Measurements from ENCODE around the gene CD300LG.

The CD300LG gene

DNA sequence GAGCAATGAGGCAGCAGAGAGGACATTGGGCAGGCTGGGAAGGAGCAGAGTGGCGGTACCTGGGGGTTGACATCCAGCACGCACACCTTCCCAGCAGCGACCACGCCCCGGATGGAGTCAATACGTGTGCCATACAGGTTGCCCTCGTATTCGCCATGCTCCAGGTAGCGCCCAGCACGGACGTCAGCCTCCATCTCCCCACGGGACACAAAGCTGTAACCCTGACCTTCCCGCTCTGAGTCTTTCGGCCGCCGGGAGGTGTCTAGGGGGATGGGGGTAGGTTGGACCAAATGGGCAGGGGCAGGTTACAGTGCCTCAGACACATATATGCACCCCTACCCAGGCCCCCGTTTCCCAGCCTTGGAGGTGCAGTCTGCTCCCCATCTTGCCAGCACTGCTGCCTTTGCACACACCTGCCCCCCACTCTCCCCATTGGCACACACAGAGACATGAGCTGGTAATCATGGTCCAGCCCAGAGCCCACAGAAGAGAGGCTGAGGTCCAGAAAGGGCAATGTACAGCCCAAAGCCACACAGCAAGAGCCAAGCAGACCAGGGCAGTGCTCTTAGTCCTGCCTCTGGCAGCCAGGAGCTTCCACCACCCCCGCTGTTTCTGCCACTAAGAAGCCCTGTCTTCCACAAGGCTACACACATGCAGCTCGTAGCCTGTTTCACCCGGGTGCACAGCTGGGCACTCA lies 32.9 kb downstream of the CD300LG start:
- no peak for TF ChIP-seq BACH2 (CRISPR knock-in tag; IDR thresholded peaks at IDR 0.05; ENCODE audit: borderline replicate concordance)
- TF ChIP-seq, protein P1, sequence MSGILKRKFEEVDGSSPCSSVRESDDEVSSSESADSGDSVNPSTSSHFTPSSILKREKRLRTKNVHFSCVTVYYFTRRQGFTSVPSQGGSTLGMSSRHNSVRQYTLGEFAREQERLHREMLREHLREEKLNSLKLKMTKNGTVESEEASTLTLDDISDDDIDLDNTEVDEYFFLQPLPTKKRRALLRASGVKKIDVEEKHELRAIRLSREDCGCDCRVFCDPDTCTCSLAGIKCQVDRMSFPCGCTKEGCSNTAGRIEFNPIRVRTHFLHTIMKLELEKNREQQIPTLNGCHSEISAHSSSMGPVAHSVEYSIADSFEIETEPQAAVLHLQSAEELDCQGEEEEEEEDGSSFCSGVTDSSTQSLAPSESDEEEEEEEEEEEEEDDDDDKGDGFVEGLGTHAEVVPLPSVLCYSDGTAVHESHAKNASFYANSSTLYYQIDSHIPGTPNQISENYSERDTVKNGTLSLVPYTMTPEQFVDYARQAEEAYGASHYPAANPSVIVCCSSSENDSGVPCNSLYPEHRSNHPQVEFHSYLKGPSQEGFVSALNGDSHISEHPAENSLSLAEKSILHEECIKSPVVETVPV (CRISPR knock-in tag; IDR thresholded peaks at IDR 0.05), result no peak
- no peak for TF ChIP-seq GLIS3 (CRISPR knock-in tag; IDR thresholded peaks at IDR 0.05)
- no peak for TF ChIP-seq OSR1 (CRISPR knock-in tag; IDR thresholded peaks at IDR 0.05)
- TF ChIP-seq ZFP3 (CRISPR knock-in tag; IDR thresholded peaks at IDR 0.05), result no peak
- TF ChIP-seq, protein P2, sequence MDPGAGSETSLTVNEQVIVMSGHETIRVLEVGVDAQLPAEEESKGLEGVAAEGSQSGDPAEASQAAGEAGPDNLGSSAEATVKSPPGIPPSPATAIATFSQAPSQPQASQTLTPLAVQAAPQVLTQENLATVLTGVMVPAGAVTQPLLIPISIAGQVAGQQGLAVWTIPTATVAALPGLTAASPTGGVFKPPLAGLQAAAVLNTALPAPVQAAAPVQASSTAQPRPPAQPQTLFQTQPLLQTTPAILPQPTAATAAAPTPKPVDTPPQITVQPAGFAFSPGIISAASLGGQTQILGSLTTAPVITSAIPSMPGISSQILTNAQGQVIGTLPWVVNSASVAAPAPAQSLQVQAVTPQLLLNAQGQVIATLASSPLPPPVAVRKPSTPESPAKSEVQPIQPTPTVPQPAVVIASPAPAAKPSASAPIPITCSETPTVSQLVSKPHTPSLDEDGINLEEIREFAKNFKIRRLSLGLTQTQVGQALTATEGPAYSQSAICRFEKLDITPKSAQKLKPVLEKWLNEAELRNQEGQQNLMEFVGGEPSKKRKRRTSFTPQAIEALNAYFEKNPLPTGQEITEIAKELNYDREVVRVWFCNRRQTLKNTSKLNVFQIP (CRISPR knock-in tag; IDR thresholded peaks at IDR 0.05; ENCODE audit: borderline replicate concordance, low read depth), result no peak
- no peak for TF ChIP-seq ZNF8 (CRISPR knock-in tag; IDR thresholded peaks at IDR 0.05)
- ATAC-seq, result no peak

DNA sequence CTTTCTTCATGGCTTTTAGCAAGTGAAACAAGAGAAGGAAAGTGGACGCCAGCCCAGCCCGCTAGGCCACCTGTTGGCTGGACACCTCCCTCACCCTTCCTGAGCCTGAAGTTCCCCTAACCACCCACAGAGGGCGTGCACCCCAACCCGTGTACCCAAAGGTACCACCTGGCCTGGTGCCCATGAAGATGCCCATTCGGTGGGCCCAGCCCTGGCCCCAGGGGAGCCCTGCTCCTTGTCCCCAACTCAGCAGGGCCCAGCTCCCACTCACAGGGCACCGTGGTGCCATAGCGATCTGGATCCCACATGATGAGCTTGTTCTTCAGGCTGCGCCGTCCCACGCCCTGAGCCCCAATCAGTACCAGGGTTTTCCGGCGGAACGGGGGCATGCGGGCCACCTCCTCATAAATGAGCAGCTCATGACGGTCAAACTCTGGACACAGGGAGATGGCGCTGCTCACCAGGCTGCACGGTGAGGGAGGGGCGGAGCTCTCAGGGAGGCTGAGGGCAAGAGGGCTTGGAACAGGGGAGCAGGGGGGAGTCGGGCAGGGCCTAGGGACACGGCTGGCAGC lies 33.5 kb downstream of the CD300LG start:
- no peak for TF ChIP-seq ZNF565 (CRISPR knock-in tag; conservative IDR thresholded peaks at IDR 0.05; ENCODE audit: low read depth)
- TF ChIP-seq, protein P3, sequence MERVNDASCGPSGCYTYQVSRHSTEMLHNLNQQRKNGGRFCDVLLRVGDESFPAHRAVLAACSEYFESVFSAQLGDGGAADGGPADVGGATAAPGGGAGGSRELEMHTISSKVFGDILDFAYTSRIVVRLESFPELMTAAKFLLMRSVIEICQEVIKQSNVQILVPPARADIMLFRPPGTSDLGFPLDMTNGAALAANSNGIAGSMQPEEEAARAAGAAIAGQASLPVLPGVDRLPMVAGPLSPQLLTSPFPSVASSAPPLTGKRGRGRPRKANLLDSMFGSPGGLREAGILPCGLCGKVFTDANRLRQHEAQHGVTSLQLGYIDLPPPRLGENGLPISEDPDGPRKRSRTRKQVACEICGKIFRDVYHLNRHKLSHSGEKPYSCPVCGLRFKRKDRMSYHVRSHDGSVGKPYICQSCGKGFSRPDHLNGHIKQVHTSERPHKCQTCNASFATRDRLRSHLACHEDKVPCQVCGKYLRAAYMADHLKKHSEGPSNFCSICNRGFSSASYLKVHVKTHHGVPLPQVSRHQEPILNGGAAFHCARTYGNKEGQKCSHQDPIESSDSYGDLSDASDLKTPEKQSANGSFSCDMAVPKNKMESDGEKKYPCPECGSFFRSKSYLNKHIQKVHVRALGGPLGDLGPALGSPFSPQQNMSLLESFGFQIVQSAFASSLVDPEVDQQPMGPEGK (CRISPR knock-in tag; IDR thresholded peaks at IDR 0.05; ENCODE audit: borderline replicate concordance), result no peak
- TF ChIP-seq, protein P4, sequence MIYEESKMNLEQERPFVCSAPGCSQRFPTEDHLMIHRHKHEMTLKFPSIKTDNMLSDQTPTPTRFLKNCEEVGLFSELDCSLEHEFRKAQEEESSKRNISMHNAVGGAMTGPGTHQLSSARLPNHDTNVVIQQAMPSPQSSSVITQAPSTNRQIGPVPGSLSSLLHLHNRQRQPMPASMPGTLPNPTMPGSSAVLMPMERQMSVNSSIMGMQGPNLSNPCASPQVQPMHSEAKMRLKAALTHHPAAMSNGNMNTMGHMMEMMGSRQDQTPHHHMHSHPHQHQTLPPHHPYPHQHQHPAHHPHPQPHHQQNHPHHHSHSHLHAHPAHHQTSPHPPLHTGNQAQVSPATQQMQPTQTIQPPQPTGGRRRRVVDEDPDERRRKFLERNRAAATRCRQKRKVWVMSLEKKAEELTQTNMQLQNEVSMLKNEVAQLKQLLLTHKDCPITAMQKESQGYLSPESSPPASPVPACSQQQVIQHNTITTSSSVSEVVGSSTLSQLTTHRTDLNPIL (CRISPR knock-in tag; IDR thresholded peaks at IDR 0.05; ENCODE audit: low read depth), result no peak
- no peak for TF ChIP-seq TOX (CRISPR knock-in tag; IDR thresholded peaks at IDR 0.05; ENCODE audit: borderline replicate concordance)
- TF ChIP-seq TCF4 (CRISPR knock-in tag; IDR thresholded peaks at IDR 0.05; ENCODE audit: borderline replicate concordance), result no peak
- ATAC-seq, result peak; percentile 48

DNA sequence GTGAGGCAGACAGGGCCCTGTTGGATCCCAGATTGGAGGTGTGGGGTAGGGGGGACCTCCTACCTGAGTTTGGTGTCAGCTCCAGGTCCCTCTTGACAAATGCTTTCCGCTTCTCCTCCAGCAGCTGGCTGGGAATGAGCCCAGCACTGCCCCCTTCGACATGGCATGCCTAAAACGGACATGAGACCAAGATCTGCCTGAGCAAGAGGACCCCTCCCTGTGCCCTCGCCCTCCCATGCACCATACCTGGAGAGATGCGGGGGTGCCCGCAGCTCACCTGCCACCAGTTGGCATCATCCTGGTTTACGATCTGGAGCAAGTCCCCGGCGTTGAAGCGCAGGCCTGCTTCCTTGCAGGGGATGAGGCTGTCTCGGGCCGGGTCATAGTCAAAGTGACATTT lies 34.2 kb downstream of the CD300LG start:
- TF ChIP-seq ZNF8 (CRISPR knock-in tag; IDR thresholded peaks at IDR 0.05) (no peak), ZFP3 (CRISPR knock-in tag; IDR thresholded peaks at IDR 0.05) (no peak), ESRRG (CRISPR knock-in tag; IDR thresholded peaks at IDR 0.05) (no peak), GLIS3 (CRISPR knock-in tag; IDR thresholded peaks at IDR 0.05) (no peak)
- TF ChIP-seq, protein P4 (CRISPR knock-in tag; IDR thresholded peaks at IDR 0.05; ENCODE audit: low read depth), result no peak
- ATAC-seq, result no peak

DNA sequence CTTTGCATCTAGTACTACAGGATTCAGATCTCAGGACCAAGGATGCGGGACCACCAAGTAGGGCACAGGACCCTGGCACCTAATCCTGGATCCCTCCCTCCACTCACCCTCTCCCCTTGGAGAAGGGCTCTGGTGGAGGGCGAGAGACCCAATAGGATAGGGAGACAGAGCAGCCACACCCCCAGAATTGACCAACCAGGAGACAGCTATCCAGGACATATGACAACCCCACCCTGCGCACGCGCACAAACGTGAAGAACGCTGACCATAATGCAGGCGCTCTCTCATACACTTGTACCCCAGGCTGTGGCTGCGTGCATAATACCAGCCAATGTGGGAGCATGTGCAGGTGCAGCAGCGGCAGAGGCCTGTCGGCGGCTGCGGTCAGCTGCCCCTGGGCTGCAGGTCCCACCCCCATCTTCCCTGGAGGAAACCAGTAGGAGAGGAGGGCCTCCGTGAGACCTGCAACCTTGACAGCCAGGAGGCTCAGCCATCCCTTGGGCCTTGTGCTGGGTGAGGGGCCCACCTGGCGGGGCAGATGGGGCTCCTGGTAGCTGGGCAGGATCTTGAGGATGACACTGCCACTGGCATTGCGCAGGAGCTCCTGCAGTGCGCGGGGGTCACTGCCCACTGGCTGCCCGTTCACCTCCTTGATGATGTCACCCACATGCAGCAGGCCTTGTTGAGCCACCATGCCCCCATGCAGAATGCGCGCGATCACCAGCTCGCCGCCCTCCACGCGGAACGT lies 35.0 kb downstream of the CD300LG start:
- no peak for ATAC-seq
- TF ChIP-seq ZC3H10 (CRISPR knock-in tag; IDR thresholded peaks at IDR 0.05), result no peak
- TF ChIP-seq, protein P4 (CRISPR knock-in tag; IDR thresholded peaks at IDR 0.05; ENCODE audit: low read depth), result no peak
- no peak for TF ChIP-seq CSDC2 (CRISPR knock-in tag; IDR thresholded peaks at IDR 0.05)
- TF ChIP-seq ZFP30 (CRISPR knock-in tag; IDR thresholded peaks at IDR 0.05), result no peak
- TF ChIP-seq RARB (CRISPR knock-in tag; IDR thresholded peaks at IDR 0.05), result no peak
- TF ChIP-seq, protein P5, sequence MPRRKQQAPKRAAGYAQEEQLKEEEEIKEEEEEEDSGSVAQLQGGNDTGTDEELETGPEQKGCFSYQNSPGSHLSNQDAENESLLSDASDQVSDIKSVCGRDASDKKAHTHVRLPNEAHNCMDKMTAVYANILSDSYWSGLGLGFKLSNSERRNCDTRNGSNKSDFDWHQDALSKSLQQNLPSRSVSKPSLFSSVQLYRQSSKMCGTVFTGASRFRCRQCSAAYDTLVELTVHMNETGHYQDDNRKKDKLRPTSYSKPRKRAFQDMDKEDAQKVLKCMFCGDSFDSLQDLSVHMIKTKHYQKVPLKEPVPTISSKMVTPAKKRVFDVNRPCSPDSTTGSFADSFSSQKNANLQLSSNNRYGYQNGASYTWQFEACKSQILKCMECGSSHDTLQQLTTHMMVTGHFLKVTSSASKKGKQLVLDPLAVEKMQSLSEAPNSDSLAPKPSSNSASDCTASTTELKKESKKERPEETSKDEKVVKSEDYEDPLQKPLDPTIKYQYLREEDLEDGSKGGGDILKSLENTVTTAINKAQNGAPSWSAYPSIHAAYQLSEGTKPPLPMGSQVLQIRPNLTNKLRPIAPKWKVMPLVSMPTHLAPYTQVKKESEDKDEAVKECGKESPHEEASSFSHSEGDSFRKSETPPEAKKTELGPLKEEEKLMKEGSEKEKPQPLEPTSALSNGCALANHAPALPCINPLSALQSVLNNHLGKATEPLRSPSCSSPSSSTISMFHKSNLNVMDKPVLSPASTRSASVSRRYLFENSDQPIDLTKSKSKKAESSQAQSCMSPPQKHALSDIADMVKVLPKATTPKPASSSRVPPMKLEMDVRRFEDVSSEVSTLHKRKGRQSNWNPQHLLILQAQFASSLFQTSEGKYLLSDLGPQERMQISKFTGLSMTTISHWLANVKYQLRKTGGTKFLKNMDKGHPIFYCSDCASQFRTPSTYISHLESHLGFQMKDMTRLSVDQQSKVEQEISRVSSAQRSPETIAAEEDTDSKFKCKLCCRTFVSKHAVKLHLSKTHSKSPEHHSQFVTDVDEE (CRISPR knock-in tag; IDR thresholded peaks at IDR 0.05), result no peak
- no peak for TF ChIP-seq SNAI2 (CRISPR knock-in tag; IDR thresholded peaks at IDR 0.05)
- TF ChIP-seq TOX (CRISPR knock-in tag; IDR thresholded peaks at IDR 0.05; ENCODE audit: borderline replicate concordance), result no peak
- TF ChIP-seq ZNF70 (CRISPR knock-in tag; IDR thresholded peaks at IDR 0.05), result no peak

Data from SK-N-SH treated with all-trans-retinoic acid at 6 μM for 48 hours (cell line).